GM23248 (cell line): ENCODE measurements around the gene NPAS3. TPM values are rescaled to one million over a fixed set of nuclear protein-coding genes. Genes with fewer than 3 reads are reported as not detected.

Source experiments
- DNase-seq: peaks from one replicate; pipeline ENCODE4 v3.0.0-alpha.2; 2015
- H2AFZ ChIP-seq: fragments of 200-600 bp; sonication (generic); 2 replicates; pipeline ENCODE4 v1.6.1; 2016; ENCODE audit warnings: antibody characterized with exemption
- H3F3A ChIP-seq: fragments of 200-600 bp; sonication (generic); 2 replicates; pipeline ENCODE4 v1.6.1; 2016; ENCODE audit warnings: mild to moderate bottlenecking, antibody characterized with exemption, mixed run types; ENCODE audit not compliant: insufficient read depth
- H3K27ac ChIP-seq: fragments of 200-600 bp; sonication (generic); 2 replicates; pipeline ENCODE4 v1.5.1; 2016; ENCODE audit warnings: mild to moderate bottlenecking
- H3K27me3 ChIP-seq: fragments of 200-600 bp; sonication (generic); replicated peaks from 2 replicates; pipeline ENCODE4 v1.6.1; 2016; ENCODE audit warnings: mild to moderate bottlenecking; ENCODE audit not compliant: insufficient read depth
- H3K36me3 ChIP-seq: fragments of 200-600 bp; sonication (generic); 2 replicates; pipeline ENCODE4 v1.6.1; 2016; ENCODE audit warnings: low read depth, mild to moderate bottlenecking
- H3K4me1 ChIP-seq: fragments of 200-600 bp; sonication (generic); 2 replicates; pipeline ENCODE4 v1.6.1; 2016; ENCODE audit warnings: mild to moderate bottlenecking; ENCODE audit not compliant: insufficient read depth
- H3K4me2 ChIP-seq: fragments of 200-600 bp; sonication (generic); one replicate; pipeline ENCODE4 v1.6.1; 2016; ENCODE audit warnings: mild to moderate bottlenecking; ENCODE audit not compliant: unreplicated experiment
- H3K4me3 ChIP-seq: fragments of 200-600 bp; sonication (generic); 2 replicates; pipeline ENCODE4 v1.5.1; 2016; ENCODE audit warnings: mild to moderate bottlenecking
- H3K79me2 ChIP-seq: fragments of 200-600 bp; sonication (generic); 2 replicates; pipeline ENCODE4 v1.6.1; 2016; ENCODE audit warnings: mild to moderate bottlenecking; ENCODE audit not compliant: insufficient read depth
- H3K9ac ChIP-seq: fragments of 200-600 bp; sonication (generic); 2 replicates; pipeline ENCODE4 v1.6.1; 2016; ENCODE audit warnings: mild to moderate bottlenecking
- H3K9me2 ChIP-seq: fragments of 200-600 bp; sonication (generic); 2 replicates; pipeline ENCODE4 v1.6.1; 2016; ENCODE audit warnings: mixed run types, mild to moderate bottlenecking, moderate library complexity; ENCODE audit not compliant: insufficient read depth
- H3K9me3 ChIP-seq: fragments of 200-600 bp; sonication (generic); one replicate; pipeline ENCODE4 v1.6.1; 2017; ENCODE audit warnings: low read depth
- H4K20me1 ChIP-seq: fragments of 200-600 bp; sonication (generic); 2 replicates; pipeline ENCODE4 v1.6.0; 2016; ENCODE audit not compliant: insufficient read depth
- EZH2 ChIP-seq: fragments of 200-600 bp; sonication (generic); IDR thresholded peaks from 2 replicates; pipeline ENCODE4 v1.6.1; 2018; ENCODE audit warnings: antibody characterized with exemption, mild to moderate bottlenecking; ENCODE audit not compliant: insufficient read depth, poor library complexity, severe bottlenecking
- EZH2phosphoT487 ChIP-seq: fragments of 200-600 bp; sonication (generic); IDR thresholded peaks from 2 replicates; pipeline ENCODE4 v1.6.1; 2018; ENCODE audit warnings: antibody characterized with exemption, moderate library complexity, mild to moderate bottlenecking, low read depth; ENCODE audit not compliant: insufficient read depth
- WGBS, 2 experiments: methylation state at CpG; one replicate each; pipeline ENCODE4 v1.1.6; 2015 to 2017; ENCODE audit warnings: low lambda C conversion rate in 2 of 2, low coverage in 1 of 2; ENCODE audit errors: missing lambda C conversion rate in 2 of 2; 5-methylcytosine and 5-hydroxymethylcytosine counted together
- in situ Hi-C: fragments of 300-500 bp; cut with MboI; formaldehyde crosslinking; loops from 2 replicates; pipeline ENCODE4 v1.15.0; 2020
- polyA plus RNA-seq: library from polyadenylated mRNA; unstranded; fragments of >200 nt; fragmentation: Nextera tagmentation; extraction: Ambion mirVana; gene quantifications from 2 replicates; pipeline ENCODE4 v1.2.1, GENCODE V29; 2016
- total RNA-seq: library from RNA; depleted of rRNA; stranded (reverse); fragments of >200 nt; shearing (Covaris generic); gene quantifications from 2 replicates; pipeline ENCODE4 v1.2.3, GENCODE V29; 2014

Gene NPAS3
- total and polyA plus RNA-seq, 2 experiments from 2014 or later: 0.65 TPM; not detected in 1

GRCh38 chr14:32932302-32932913 lies 6.3 kb upstream of the NPAS3 start:
- no peaks in the 10 kb centered on the region for H3K9me2 ChIP-seq
- H3K4me2 ChIP-seq: no peak overlapping the region
- H3K79me2 ChIP-seq: no peaks in the 10 kb centered on the region
- 82 to 85% methylated on average over 30 of the region's 30 CpGs for WGBS, 2 experiments
- H3K27ac ChIP-seq: no peak overlapping the region
- TF ChIP-seq EZH2phosphoT487: no peak
- no peak for TF ChIP-seq EZH2
- H2AFZ ChIP-seq: no peak overlapping the region
- H3K9me3 ChIP-seq: no peaks in the 10 kb centered on the region
- H3K27me3 ChIP-seq: peaks cover 47% of the 10 kb centered on the region
- no peak overlapping the region for H3K9ac ChIP-seq
- no peak for DNase-seq
- H3K4me1 ChIP-seq: no peaks in the 10 kb centered on the region
- H3F3A ChIP-seq: peaks cover 3% of the 10 kb centered on the region
- no peak overlapping the region for H3K4me3 ChIP-seq
- no peaks in the 10 kb centered on the region for H3K36me3 ChIP-seq
- no peaks in the 10 kb centered on the region for H4K20me1 ChIP-seq
- in situ Hi-C loops: no loop called here

GRCh38 chr14:32932914-32933628 lies 5.6 kb upstream of the NPAS3 start:
- WGBS, 2 experiments: 7 to 10% methylated on average over 34 to 50 of the region's 59 CpGs
- Histone ChIP-seq H3K27me3 (peaks cover 50% of the 10 kb centered on the region), H3K9me3 (no peaks in the 10 kb centered on the region), H2AFZ (peak overlapping the region; percentile 76), H3K9ac (no peak overlapping the region), H3K79me2 (no peaks in the 10 kb centered on the region), H3K4me1 (no peaks in the 10 kb centered on the region), H3K4me2 (peak overlapping the region; percentile 96), H3K36me3 (no peaks in the 10 kb centered on the region), H4K20me1 (no peaks in the 10 kb centered on the region), H3F3A (peaks cover 4% of the 10 kb centered on the region), H3K9me2 (no peaks in the 10 kb centered on the region), H3K4me3 (peak overlapping the region; percentile 73), H3K27ac (no peak overlapping the region)
- no peak for TF ChIP-seq EZH2
- 0 out of 2 replicates have a peak, but pooled peaks have one; percentile 17 for TF ChIP-seq EZH2phosphoT487
- in situ Hi-C loops: no loop called here
- no peak for DNase-seq

GRCh38 chr14:32933629-32934072 lies 5.0 kb upstream of the NPAS3 start:
- peaks cover 4% of the 10 kb centered on the region for H3F3A ChIP-seq
- WGBS, 2 experiments: 1 to 2% methylated on average over 19 of the region's 19 CpGs
- H3K9ac ChIP-seq: no peak overlapping the region
- H4K20me1 ChIP-seq: no peaks in the 10 kb centered on the region
- no peak overlapping the region for H3K27ac ChIP-seq
- no peaks in the 10 kb centered on the region for H3K36me3 ChIP-seq
- H3K27me3 ChIP-seq: peaks cover 50% of the 10 kb centered on the region
- H3K4me2 ChIP-seq: peak overlapping the region; percentile 96
- H2AFZ ChIP-seq: peak overlapping the region; percentile 76
- no peaks in the 10 kb centered on the region for H3K9me2 ChIP-seq
- no peaks in the 10 kb centered on the region for H3K4me1 ChIP-seq
- no peaks in the 10 kb centered on the region for H3K79me2 ChIP-seq
- in situ Hi-C loops: no loop called here
- DNase-seq: peak; percentile 68
- no peaks in the 10 kb centered on the region for H3K9me3 ChIP-seq
- TF ChIP-seq EZH2phosphoT487 (no peak), EZH2 (no peak)
- H3K4me3 ChIP-seq: peak overlapping the region; percentile 73

- Histone ChIP-seq H3K27me3 (peaks cover 50% of the 10 kb centered on the region), H3K4me3 (peak overlapping the region; percentile 73), H2AFZ (peak overlapping the region; percentile 76), H3F3A (peaks cover 4% of the 10 kb centered on the region), H3K36me3 (no peaks in the 10 kb centered on the region), H3K9me3 (no peaks in the 10 kb centered on the region), H3K27ac (no peak overlapping the region), H3K4me1 (no peaks in the 10 kb centered on the region), H3K79me2 (no peaks in the 10 kb centered on the region), H3K4me2 (peak overlapping the region; percentile 96), H3K9ac (no peak overlapping the region), H3K9me2 (no peaks in the 10 kb centered on the region), H4K20me1 (no peaks in the 10 kb centered on the region)
- in situ Hi-C loops: no loop called here
- TF ChIP-seq EZH2phosphoT487 (no peak), EZH2 (peak; percentile 13)
- 1% methylated on average over 36 to 51 of the region's 72 CpGs for WGBS, 2 experiments
- peak; percentile 58 for DNase-seq
Observed at GRCh38 chr14:32934073-32934880, 4.4 kb upstream of the NPAS3 start.
